Esophagus (tissue), 2 donors: Measurements from ENCODE around the gene TGFB1I1. TPM values are rescaled to one million over a fixed set of nuclear protein-coding genes. Genes with fewer than 3 reads are reported as not detected.

Source experiments
- H3K27ac ChIP-seq, 2 donors: one replicate each; pipeline ENCODE4 v1.5.1; 2013; ENCODE audit warnings: low read depth in 2 of 2, mild to moderate bottlenecking in 2 of 2, inconsistent platforms in 1 of 2, low read length in 1 of 2, moderate library complexity in 1 of 2
- H3K27me3 ChIP-seq, 2 donors: one replicate each; pipeline ENCODE4 v1.6.1; 2013; ENCODE audit warnings: low read length in 2 of 2, control low read depth in 1 of 2, mild to moderate bottlenecking in 1 of 2; ENCODE audit not compliant: insufficient read depth in 2 of 2, control insufficient read depth in 1 of 2
- H3K36me3 ChIP-seq, 2 donors: one replicate each; pipeline ENCODE4 v1.6.1; 2013; ENCODE audit warnings: low read length in 1 of 2; ENCODE audit not compliant: control insufficient read depth in 2 of 2, insufficient read depth in 2 of 2
- H3K4me1 ChIP-seq, 2 donors: one replicate each; pipeline ENCODE4 v1.6.1; 2013; ENCODE audit warnings: low read length in 1 of 2; ENCODE audit not compliant: control insufficient read depth in 2 of 2, insufficient read depth in 2 of 2
- H3K4me3 ChIP-seq, 2 donors: one replicate each; pipeline ENCODE4 v1.5.1; 2013; ENCODE audit warnings: low read length in 2 of 2, mild to moderate bottlenecking in 2 of 2, low read depth in 1 of 2, moderate library complexity in 1 of 2
- H3K9me3 ChIP-seq, 2 donors: one replicate each; pipeline ENCODE4 v1.6.1; 2013; ENCODE audit warnings: mild to moderate bottlenecking in 2 of 2, low read depth in 1 of 2, low read length in 1 of 2, moderate library complexity in 1 of 2; ENCODE audit not compliant: control insufficient read depth in 2 of 2, insufficient read depth in 1 of 2
- whole genome bisulfite sequencing, 2 donors: extraction: QIAGEN DNeasy Blood & Tissue Kit; methylation state at CpG; one replicate each; pipeline ENCODE4 v1.1.7; 2013; 5-methylcytosine and 5-hydroxymethylcytosine counted together
- polyA plus RNA-seq, 2 donors: library from polyadenylated mRNA; stranded (reverse); fragments of 200-250 nt; gene quantifications; one replicate each; pipeline ENCODE4 v1.2.3, GENCODE V29; 2013
- donor health status: healthy with polysubstance abuse.
- donor health status: Bipolar disorder and iron deficiency.

The TGFB1I1 gene
- polyA plus RNA-seq, 2 donors = 13.5 to 28.2 TPM

- H3K9me3 ChIP-seq = no peaks in the 10 kb centered on the region
- H3K4me3 ChIP-seq = peak overlapping the region; percentile 77 to 87
- peaks cover 4 to 18% of the 10 kb centered on the region in 2 donors for H3K36me3 ChIP-seq
- H3K27ac ChIP-seq = peak overlapping the region; percentile 99 to 100
- no peaks in the 10 kb centered on the region for H3K27me3 ChIP-seq
- WGBS, 2 donors = 3% methylated on average over 59 to 61 of the region's 61 CpGs
- H3K4me1 ChIP-seq = peaks cover 2 to 19% of the 10 kb centered on the region in 2 donors
Observed at GRCh38 chr16:31459687-31460581, 12.0 kb upstream of the TGFB1I1 start.

GRCh38 chr16:31460582-31461002 lies 11.4 kb upstream of the TGFB1I1 start:
- no peak overlapping the region for H3K4me3 ChIP-seq
- 39 to 46% methylated on average over 8 of the region's 8 CpGs for WGBS, 2 donors
- peaks cover 5 to 22% of the 10 kb centered on the region in 2 donors for H3K36me3 ChIP-seq
- peak overlapping the region in 1 of 2 donors; percentile 87 for H3K27ac ChIP-seq
- H3K27me3 ChIP-seq = no peaks in the 10 kb centered on the region
- H3K4me1 ChIP-seq = peaks cover 1 to 19% of the 10 kb centered on the region in 2 donors
- H3K9me3 ChIP-seq = no peaks in the 10 kb centered on the region

- Histone ChIP-seq H3K4me1 (peaks cover 0 to 15% of the 10 kb centered on the region in 2 donors), H3K27ac (no peak overlapping the region), H3K36me3 (peaks cover 10 to 30% of the 10 kb centered on the region in 2 donors), H3K4me3 (no peak overlapping the region), H3K9me3 (no peaks in the 10 kb centered on the region), H3K27me3 (no peaks in the 10 kb centered on the region)
- 85 to 91% methylated on average over 10 of the region's 10 CpGs for WGBS, 2 donors
Observed at GRCh38 chr16:31461201-31461920, 10.6 kb upstream of the TGFB1I1 start.

GRCh38 chr16:31461921-31462804 lies 9.8 kb upstream of the TGFB1I1 start:
- 91 to 93% methylated on average over 35 of the region's 35 CpGs for WGBS, 2 donors
- H3K27ac ChIP-seq = no peak overlapping the region
- no peaks in the 10 kb centered on the region for H3K27me3 ChIP-seq
- peaks cover 10 to 36% of the 10 kb centered on the region in 2 donors for H3K36me3 ChIP-seq
- H3K9me3 ChIP-seq = no peaks in the 10 kb centered on the region
- peaks cover 0 to 10% of the 10 kb centered on the region in 2 donors for H3K4me1 ChIP-seq
- no peak overlapping the region for H3K4me3 ChIP-seq

DNA sequence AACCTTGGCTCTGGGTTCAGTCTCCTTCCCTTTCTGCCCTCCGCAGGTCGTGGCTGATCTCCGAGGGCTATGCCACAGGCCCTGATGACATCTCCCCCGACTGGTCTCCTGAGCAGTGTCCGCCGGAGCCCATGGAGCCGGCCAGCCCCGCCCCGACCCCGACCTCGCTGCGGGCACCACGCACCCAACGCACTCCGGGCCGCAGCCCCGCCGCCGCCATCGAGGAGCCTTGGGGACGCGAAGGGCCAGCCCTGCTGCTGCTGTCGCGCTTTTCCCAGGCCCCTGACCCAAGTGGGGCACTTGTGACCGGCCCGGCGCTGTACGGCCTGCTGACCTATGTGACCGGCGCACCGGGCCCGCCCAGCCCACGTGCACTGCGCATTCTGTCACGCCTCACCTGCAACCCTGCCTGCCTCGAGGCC lies 7.6 kb upstream of the TGFB1I1 start:
- Histone ChIP-seq H3K4me1 (peaks cover 0 to 1% of the 10 kb centered on the region in 2 donors), H3K4me3 (no peak overlapping the region), H3K36me3 (peaks cover 10 to 36% of the 10 kb centered on the region in 2 donors), H3K9me3 (no peaks in the 10 kb centered on the region), H3K27me3 (no peaks in the 10 kb centered on the region), H3K27ac (no peak overlapping the region)
- WGBS, 2 donors = 96 to 97% methylated on average over 34 to 36 of the region's 36 CpGs

- H3K4me1 ChIP-seq = peaks cover 0 to 1% of the 10 kb centered on the region in 2 donors
- no peaks in the 10 kb centered on the region for H3K27me3 ChIP-seq
- 87 to 93% methylated on average over 12 to 17 of the region's 17 CpGs for WGBS, 2 donors
- H3K27ac ChIP-seq = no peak overlapping the region
- no peak overlapping the region for H3K4me3 ChIP-seq
- no peaks in the 10 kb centered on the region for H3K9me3 ChIP-seq
- peaks cover 10 to 36% of the 10 kb centered on the region in 2 donors for H3K36me3 ChIP-seq
Observed at GRCh38 chr16:31464781-31465260, 7.1 kb upstream of the TGFB1I1 start.

GRCh38 chr16:31465788-31466370 lies 6.1 kb upstream of the TGFB1I1 start:
- no peaks in the 10 kb centered on the region for H3K9me3 ChIP-seq
- no peaks in the 10 kb centered on the region for H3K27me3 ChIP-seq
- peaks cover 10 to 36% of the 10 kb centered on the region in 2 donors for H3K36me3 ChIP-seq
- H3K27ac ChIP-seq = no peak overlapping the region
- H3K4me3 ChIP-seq = no peak overlapping the region
- H3K4me1 ChIP-seq = no peaks in the 10 kb centered on the region
- 91% methylated on average over 20 of the region's 20 CpGs for WGBS, 2 donors

GRCh38 chr16:31466381-31466841 lies 5.5 kb upstream of the TGFB1I1 start:
- no peak overlapping the region for H3K27ac ChIP-seq
- H3K9me3 ChIP-seq = no peaks in the 10 kb centered on the region
- H3K4me3 ChIP-seq = no peak overlapping the region
- no peaks in the 10 kb centered on the region for H3K27me3 ChIP-seq
- H3K36me3 ChIP-seq = peaks cover 10 to 36% of the 10 kb centered on the region in 2 donors
- WGBS, 2 donors = 94% methylated on average over 18 of the region's 18 CpGs
- H3K4me1 ChIP-seq = no peaks in the 10 kb centered on the region
